K562 (cell line): ENCODE data around the gene LMTK2. TPM values are rescaled to one million over a fixed set of nuclear protein-coding genes. Genes with fewer than 3 reads are reported as not detected.

Experiments used
- ATAC-seq: fragments of 200-7000 bp; cut with Tn5 transposase; 3 replicates; pipeline ENCODE4 v1.9.1; 2020; ENCODE audit warnings: moderate library complexity
- BruUV-seq: library from RNA; stranded (reverse); fragments of 400-500 nt; replicated peaks from 2 replicates; lab custom pipeline; 2021; lab: Mats Ljungman, UMichigan
- CTCF ChIA-PET: fragments of 300-600 bp; formaldehyde crosslinking; extraction: SDS; loops from one replicate; lab custom pipeline; 2021; ENCODE audit warnings: low intra/inter-chr PET ratio; lab: Yijun Ruan, JAX
- POLR2A ChIA-PET: fragments of 300-600, 350-650 bp; sonication (Branson Sonifier 250); formaldehyde crosslinking; extraction: SDS; loops from one replicate; lab custom pipeline; 2021; ENCODE audit warnings: antibody characterized with exemption, inconsistent platforms; lab: Yijun Ruan, JAX
- DNase-seq, 4 experiments: peaks; one replicate each; pipeline versions ENCODE4 v3.0.0 to v3.0.0-alpha.2; 2011 to 2018; ENCODE audit warnings: low spot score in 3 of 4, mixed read lengths in 3 of 4; ENCODE audit errors: extremely low read depth in 1 of 4
- FAIRE-seq: peaks from 2 replicates; lab custom pipeline; 2011; peaks lifted over from hg19 to GRCh38; lab: Jason Lieb, UNC
- H2AFZ ChIP-seq: 2 replicates; pipeline ENCODE4 v1.6.0; 2011; ENCODE audit warnings: low read depth, low read length, control low read depth, inconsistent platforms
- H3K27ac ChIP-seq: fragments of 200-600 bp; 3 replicates; pipeline ENCODE4 v1.8.0; 2011; ENCODE audit warnings: low read depth, mild to moderate bottlenecking, control low read depth, inconsistent platforms, low read length, moderate library complexity, mixed read lengths; ENCODE audit errors: extremely low read depth
- H3K27me3 ChIP-seq, 2 experiments: fragments of 300-600 bp in 1 of 2; 2 replicates in 1 of 2; 3 replicates in 1 of 2; pipeline versions ENCODE4 v1.6.0 to v1.8.0; 2011; ENCODE audit warnings: inconsistent platforms in 2 of 2, low read length in 2 of 2, mild to moderate bottlenecking in 1 of 2, mixed read lengths in 1 of 2, moderate library complexity in 1 of 2; ENCODE audit not compliant: control insufficient read depth in 2 of 2, insufficient read depth in 2 of 2
- H3K36me3 ChIP-seq: fragments of 300-600 bp; 3 replicates; pipeline ENCODE4 v1.8.0; 2011; ENCODE audit warnings: mild to moderate bottlenecking, low read length, inconsistent platforms; ENCODE audit not compliant: control insufficient read depth, insufficient read depth
- H3K4me1 ChIP-seq, 2 experiments: fragments of 200-600 bp in 1 of 2; replicated peaks in 1 of 2; 2 replicates in 1 of 2; 3 replicates in 1 of 2; pipeline versions ENCODE4 v1.5.1 to v1.8.0; 2011; ENCODE audit warnings: inconsistent platforms in 2 of 2, low read length in 2 of 2, mild to moderate bottlenecking in 1 of 2, mixed read lengths in 1 of 2, moderate library complexity in 1 of 2; ENCODE audit not compliant: control insufficient read depth in 2 of 2, insufficient read depth in 2 of 2
- H3K4me2 ChIP-seq: 2 replicates; pipeline ENCODE4 v1.6.1; 2011; ENCODE audit warnings: low read length, control low read depth, inconsistent platforms, mixed read lengths; ENCODE audit not compliant: insufficient read depth
- H3K4me3 ChIP-seq: fragments of 200-600 bp; sonication (generic), shearing (Covaris generic); 2 replicates; pipeline ENCODE4 v1.5.1; 2016; ENCODE audit warnings: control low read depth, inconsistent platforms
- H3K79me2 ChIP-seq: fragments of 200-600 bp; 3 replicates; pipeline ENCODE4 v1.8.0; 2011; ENCODE audit warnings: low read length, inconsistent platforms; ENCODE audit not compliant: control insufficient read depth, insufficient read depth
- H3K9ac ChIP-seq, 2 experiments: 2 replicates each; pipeline versions ENCODE4 v1.6.0 to v1.6.1; 2011; ENCODE audit warnings: low read depth in 2 of 2, low read length in 2 of 2, control low read depth in 1 of 2, inconsistent platforms in 1 of 2, mild to moderate bottlenecking in 1 of 2, mixed read lengths in 1 of 2; ENCODE audit not compliant: insufficient read depth in 1 of 2
- H3K9me1 ChIP-seq: one replicate; pipeline ENCODE4 v1.6.0; 2011; ENCODE audit warnings: inconsistent platforms, mild to moderate bottlenecking, low read length, moderate library complexity; ENCODE audit not compliant: control insufficient read depth, insufficient read depth
- H3K9me3 ChIP-seq: replicated peaks from 2 replicates; pipeline ENCODE4 v1.5.1; 2011; ENCODE audit warnings: low read depth, low read length, inconsistent platforms; ENCODE audit not compliant: control insufficient read depth, insufficient read depth
- H4K20me1 ChIP-seq: replicated peaks from 2 replicates; pipeline ENCODE4 v1.6.1; 2011; ENCODE audit warnings: low read length, inconsistent platforms, mixed read lengths; ENCODE audit not compliant: control insufficient read depth, insufficient read depth
- FOXK2 ChIP-seq, 2 experiments: fragments of 450-650 bp; IDR thresholded peaks in 1 of 2; conservative IDR thresholded peaks in 1 of 2; 2 replicates each; pipeline ENCODE4 v1.6.1; 2016; ENCODE audit warnings: low read depth in 2 of 2, mild to moderate bottlenecking in 1 of 2
- PCBP1 ChIP-seq: fragments of 200-400 bp; formaldehyde crosslinking; IDR thresholded peaks from 2 replicates; pipeline ENCODE4 v1.6.1; 2018; ENCODE audit warnings: mild to moderate bottlenecking, low read depth, low read length; ENCODE audit not compliant: poor library complexity, severe bottlenecking
- TCF3 ChIP-seq: sonication (generic); formaldehyde crosslinking; IDR thresholded peaks from 2 replicates; pipeline ENCODE4 v1.4.0; 2020; ENCODE audit warnings: mild to moderate bottlenecking, missing genetic modification reagents
- ZNF41 ChIP-seq: fragments of 250-450 bp; sonication (Bioruptor Pico); conservative IDR thresholded peaks from 2 replicates; pipeline ENCODE4 v1.4.0; 2020; ENCODE audit warnings: mild to moderate bottlenecking
- WGBS: fragments of 100-300 bp; shearing (Covaris generic); methylation state at CpG from one replicate; pipeline ENCODE4 v1.1.6; 2016; ENCODE audit warnings: low coverage, mixed read lengths; ENCODE audit not compliant: insufficient coverage; ENCODE audit errors: missing lambda C conversion rate; 5-methylcytosine and 5-hydroxymethylcytosine counted together
- in situ Hi-C: fragments of 300-500 bp; cut with MboI; formaldehyde crosslinking; loops from 4 replicates; pipeline ENCODE4 v1.15.0; 2018; ENCODE audit warnings: inconsistent platforms, mixed read lengths
- intact Hi-C: fragments of 100-400 bp; cut with micrococcal nuclease; formaldehyde crosslinking; loops from 2 replicates; pipeline ENCODE4 v1.14.2; 2022
- polyA plus RNA-seq, 8 experiments: library from polyadenylated mRNA; depleted of rRNA in 4 of 8; stranded (reverse) in 5 of 8; unstranded in 3 of 8; fragments of >200 nt; fragmentation: Nextera tagmentation in 2 of 8; fragmentation: Illumina TruSeq in 1 of 8; extraction: Ambion mirVana in 2 of 8; extraction: Trizol in 1 of 8; gene quantifications; 2 replicates each; pipeline versions ENCODE4 v1.2.1 to v1.2.3, GENCODE V29; 2011 to 2014; ENCODE audit warnings: inconsistent platforms in 1 of 8, missing spikeins in 1 of 8
- total RNA-seq, 7 experiments: library from RNA; depleted of rRNA in 6 of 7; stranded (reverse); fragments of >200 nt in 6 of 7; fragmentation: Illumina TruSeq in 2 of 7; extraction: Trizol in 2 of 7; gene quantifications; 2 replicates each; pipeline versions ENCODE4 v1.2.1 to v1.2.3, GENCODE V29; 2011 to 2021; ENCODE audit warnings: low replicate concordance in 1 of 7

The LMTK2 gene
- total and polyA plus RNA-seq, 9 of the 15 experiments (the other 6 are each of a cell fraction or from before 2014, with no cell fraction given) = 0.78 to 16.4 (median 6.3) TPM

DNA sequence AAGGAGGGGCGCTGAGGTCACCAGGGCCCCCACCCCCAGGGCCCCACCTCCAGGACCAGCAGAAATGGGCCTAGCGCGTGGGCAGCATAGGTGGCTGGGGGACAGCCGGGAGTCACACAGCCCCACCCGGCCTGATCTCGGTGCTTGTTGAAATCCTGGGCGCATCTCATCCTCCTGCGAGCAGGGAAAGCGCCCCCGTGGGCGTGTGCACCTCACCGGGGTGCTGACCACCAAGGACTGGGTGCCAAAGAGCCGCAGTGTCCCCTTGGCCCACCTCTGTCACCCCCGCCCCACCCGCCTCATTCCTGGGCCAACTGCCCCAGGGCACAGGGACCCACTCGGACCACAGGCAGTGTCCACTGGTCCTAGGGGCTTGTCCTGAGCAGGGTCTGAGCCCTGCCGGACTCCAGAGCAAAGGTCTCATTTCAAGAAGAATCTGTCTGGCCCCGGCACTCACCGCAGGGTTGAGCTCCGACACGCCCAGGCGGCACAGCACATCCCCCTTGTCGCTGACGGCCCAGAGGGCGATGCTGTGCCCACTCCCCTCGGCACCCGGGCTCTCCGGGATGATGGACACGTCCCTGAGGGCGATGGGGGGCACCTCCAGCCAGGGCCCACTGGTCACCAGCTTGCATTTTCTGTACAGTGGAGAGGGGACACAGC is 116.0 kb downstream of the LMTK2 start:
- in situ Hi-C loops (no loop called here), intact Hi-C loops (no loop called here)
- ATAC-seq (no peak), FAIRE-seq (no peak), DNase-seq (peak in 1 of 4 experiments; percentile 16)
- Histone ChIP-seq H3K27me3 (peaks cover 0 to 32% of the 10 kb centered on the region in 2 experiments; a peak in 3 of 5 replicates), H3K4me3 (no peak overlapping the region), H3K4me1 (peaks cover 9 to 35% of the 10 kb centered on the region in 2 experiments; a peak in 3 of 5 replicates), H3K27ac (no peak overlapping the region), H3K9me3 (no peaks in the 10 kb centered on the region), H3K36me3 (no peaks in the 10 kb centered on the region), H3K9me1 (no peaks in the 10 kb centered on the region), H4K20me1 (no peaks in the 10 kb centered on the region; the same call in 1 of the 2 replicates), H3K9ac (peak overlapping the region in 1 of 2 experiments; percentile 50; a peak in 2 of 4 replicates), H2AFZ (no peak overlapping the region), H3K4me2 (no peak overlapping the region), H3K79me2 (no peaks in the 10 kb centered on the region)
- BruUV-seq = no TSS peak
- TF ChIP-seq FOXK2 (conservative IDR thresholded peaks at IDR 0.05 in 1 of 2, IDR thresholded peaks at IDR 0.05 in 1 of 2; ENCODE audit: low read depth in 2 of 2) (no peak), TCF3 (CRISPR knock-in tag) (no peak), PCBP1 (no peak), ZNF41 (CRISPR knock-in tag) (no peak)
- ChIA-PET POLR2A (no interaction called here), CTCF (no interaction called here)
- WGBS = 35% methylated on average over 26 of the region's 30 CpGs
